GM18511 (cell line): ENCODE results near the gene STXBP6.
"Not testable (repeated sequence)": the region's sequence is repeated elsewhere in the genome, so short reads cannot be mapped to it uniquely, and the experiment has no call there.

Experiments
- ATAC-seq: cut with Tn5 transposase; IDR thresholded peaks from one replicate; pipeline ENCODE4 v1.9.1; 2021; ENCODE audit warnings: mild to moderate bottlenecking, moderate library complexity; ENCODE audit not compliant: unreplicated experiment

STXBP6 gene

GRCh38 chr14:24839617-24840203 is 210.2 kb downstream of the STXBP6 start:
- no peak for ATAC-seq

GRCh38 chr14:24838945-24839616 is 210.9 kb downstream of the STXBP6 start:
- ATAC-seq = no peak

- no peak for ATAC-seq
Measured at GRCh38 chr14:24837280-24838046, 212.5 kb downstream of the STXBP6 start.

- ATAC-seq = not testable (repeated sequence)
Measured at GRCh38 chr14:24836324-24836723, 213.6 kb downstream of the STXBP6 start.

- no peak for ATAC-seq
Measured at GRCh38 chr14:24834956-24835355, 215.0 kb downstream of the STXBP6 start.

- no peak for ATAC-seq
Measured at GRCh38 chr14:24833385-24833784, 216.6 kb downstream of the STXBP6 start.

GRCh38 chr14:24831677-24832076 is 218.3 kb downstream of the STXBP6 start:
- no peak for ATAC-seq

- no peak for ATAC-seq
Measured at GRCh38 chr14:24829862-24830261, 220.1 kb downstream of the STXBP6 start.

- ATAC-seq = no peak
Measured at GRCh38 chr14:24828486-24828885, 221.5 kb downstream of the STXBP6 start.

- no peak for ATAC-seq
Measured at GRCh38 chr14:24826390-24826789, 223.6 kb downstream of the STXBP6 start.

GRCh38 chr14:24820616-24821015 is 229.3 kb downstream of the STXBP6 start:
- no peak for ATAC-seq

- ATAC-seq = no peak
Measured at GRCh38 chr14:24818823-24819341, 231.1 kb downstream of the STXBP6 start.

- no peak for ATAC-seq
Measured at GRCh38 chr14:24818058-24818822, 231.7 kb downstream of the STXBP6 start.

- ATAC-seq = no peak
Measured at GRCh38 chr14:24817212-24818057, 232.5 kb downstream of the STXBP6 start.

- ATAC-seq = no peak
Measured at GRCh38 chr14:24816929-24817211, 233.1 kb downstream of the STXBP6 start.

GRCh38 chr14:24816011-24816928 is 233.7 kb downstream of the STXBP6 start:
- no peak for ATAC-seq

- ATAC-seq = no peak
Measured at GRCh38 chr14:24815543-24815942, 234.4 kb downstream of the STXBP6 start.

GRCh38 chr14:24814944-24815343 is 235.0 kb downstream of the STXBP6 start:
- no peak for ATAC-seq

GRCh38 chr14:24814346-24814745 is 235.6 kb downstream of the STXBP6 start:
- no peak for ATAC-seq
